Stimulated activated CD4-positive, alpha-beta T cell treated with anti-CD3 and anti-CD28 coated beads, Interleukin-2, amount 100 ng/mL, for 24 hours (primary cell): Measurements from ENCODE around the gene IFITM10.
"Not testable (repeated sequence)": the region's sequence is repeated elsewhere in the genome, so short reads cannot be mapped to it uniquely, and the experiment has no call there.

Source experiments
- DNase-seq, 2 donors: peaks; one replicate each; pipeline ENCODE4 v3.0.0-alpha.2; 2020

IFITM10 gene

GRCh38 chr11:1688336-1688947 is 62.0 kb downstream of the IFITM10 start:
- not testable (repeated sequence) for DNase-seq

- not testable (repeated sequence) for DNase-seq
Observed at GRCh38 chr11:1686220-1686619, 64.2 kb downstream of the IFITM10 start.

GRCh38 chr11:1684886-1685874 is 65.2 kb downstream of the IFITM10 start:
- not testable (repeated sequence) for DNase-seq

- DNase-seq, result not testable (repeated sequence)
Observed at GRCh38 chr11:1683904-1684572, 66.4 kb downstream of the IFITM10 start.

GRCh38 chr11:1683216-1683615 is 67.2 kb downstream of the IFITM10 start:
- DNase-seq, result not testable (repeated sequence)
